ENCODE measurements around the gene IL25.
"Not testable (repeated sequence)": the region's sequence is repeated elsewhere in the genome, so short reads cannot be mapped to it uniquely, and the experiment has no call there.

The IL25 gene

DNA sequence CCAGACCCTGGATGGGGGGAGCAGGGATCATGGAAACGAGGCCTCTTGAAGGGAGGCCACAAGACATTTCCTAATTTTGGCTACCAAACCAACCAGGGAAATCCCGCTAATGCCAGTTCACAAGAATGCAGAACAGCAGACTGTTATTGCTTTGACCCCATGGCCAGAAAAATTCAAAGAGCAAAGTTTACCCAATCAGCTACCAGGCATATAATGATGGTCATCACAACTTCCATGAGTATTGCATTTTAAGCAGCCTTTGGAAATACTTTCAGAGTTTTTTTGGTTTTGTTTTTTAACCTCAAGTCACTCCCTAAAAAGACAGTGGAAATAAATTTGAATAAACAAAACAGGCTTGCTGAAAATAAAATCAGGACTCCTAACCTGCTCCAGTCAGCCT, at the start of gene IL25:
IL25 (plus strand) TSS at position 301 of the 400 bp plus-strand sequence.
- no peak for DNase-seq

DNA sequence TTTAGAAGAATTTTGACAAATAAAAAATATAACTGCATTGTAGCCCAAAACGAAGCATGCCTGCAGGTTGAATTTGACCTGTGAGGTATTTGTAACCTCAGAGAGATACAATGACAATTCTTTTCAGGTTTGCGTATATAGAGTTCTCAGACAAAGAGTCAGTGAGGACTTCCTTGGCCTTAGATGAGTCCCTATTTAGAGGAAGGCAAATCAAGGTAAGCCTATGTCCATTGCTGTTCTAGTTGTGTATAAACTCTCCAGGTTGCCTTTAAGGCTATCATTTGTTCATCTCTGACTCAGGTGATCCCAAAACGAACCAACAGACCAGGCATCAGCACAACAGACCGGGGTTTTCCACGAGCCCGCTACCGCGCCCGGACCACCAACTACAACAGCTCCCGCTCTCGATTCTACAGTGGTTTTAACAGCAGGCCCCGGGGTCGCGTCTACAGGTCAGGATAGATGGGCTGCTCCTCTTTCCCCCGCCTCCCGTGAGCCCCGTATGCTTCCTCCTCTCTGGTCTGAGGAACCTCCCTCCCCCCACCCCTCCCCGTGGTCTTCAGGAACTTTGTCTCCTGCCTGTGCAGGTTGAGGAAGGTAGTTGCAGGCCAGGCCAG, 48.7 kb upstream of the IL25 start:
- DNase-seq, result no peak

DNA sequence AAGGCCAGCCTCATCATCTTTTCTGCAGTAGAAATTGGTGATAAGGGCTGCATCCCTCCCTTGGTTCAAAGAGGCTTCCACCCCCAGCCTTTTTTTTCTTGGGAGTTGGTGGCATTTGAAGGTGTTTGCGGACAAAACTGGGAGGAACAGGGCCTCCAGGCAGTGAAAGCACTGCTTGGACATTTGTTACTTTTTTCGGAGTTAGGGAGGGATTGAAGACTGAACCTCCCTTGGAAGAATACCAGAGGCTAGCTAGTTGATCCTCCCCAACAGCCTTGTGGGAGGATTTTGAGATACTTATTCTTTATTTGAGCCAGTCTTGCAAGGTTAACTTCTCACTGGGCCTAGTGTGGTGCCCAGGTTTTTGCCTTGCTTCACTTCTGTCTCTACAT, 48.2 kb upstream of the IL25 start:
- DNase-seq, result no peak

DNA sequence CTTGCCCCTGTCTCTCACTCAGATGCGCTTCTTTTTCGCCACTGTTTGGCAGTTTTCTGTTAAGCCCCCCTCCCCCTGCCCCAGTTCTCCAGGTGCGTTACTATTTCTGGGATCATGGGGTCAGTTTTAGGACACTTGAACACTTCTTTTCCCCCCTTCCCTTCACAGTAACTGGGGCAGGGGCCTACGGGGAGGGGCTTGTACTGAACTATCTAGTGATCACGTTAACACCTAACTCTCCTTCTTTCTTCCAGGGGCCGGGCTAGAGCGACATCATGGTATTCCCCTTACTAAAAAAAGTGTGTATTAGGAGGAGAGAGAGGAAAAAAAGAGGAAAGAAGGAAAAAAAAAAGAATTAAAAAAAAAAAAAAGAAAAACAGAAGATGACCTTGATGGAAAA, 47.6 kb upstream of the IL25 start:
- no peak for DNase-seq

- not testable (repeated sequence) for DNase-seq
Observed at GRCh38 chr14:23325746-23326145, 46.9 kb upstream of the IL25 start.

DNA sequence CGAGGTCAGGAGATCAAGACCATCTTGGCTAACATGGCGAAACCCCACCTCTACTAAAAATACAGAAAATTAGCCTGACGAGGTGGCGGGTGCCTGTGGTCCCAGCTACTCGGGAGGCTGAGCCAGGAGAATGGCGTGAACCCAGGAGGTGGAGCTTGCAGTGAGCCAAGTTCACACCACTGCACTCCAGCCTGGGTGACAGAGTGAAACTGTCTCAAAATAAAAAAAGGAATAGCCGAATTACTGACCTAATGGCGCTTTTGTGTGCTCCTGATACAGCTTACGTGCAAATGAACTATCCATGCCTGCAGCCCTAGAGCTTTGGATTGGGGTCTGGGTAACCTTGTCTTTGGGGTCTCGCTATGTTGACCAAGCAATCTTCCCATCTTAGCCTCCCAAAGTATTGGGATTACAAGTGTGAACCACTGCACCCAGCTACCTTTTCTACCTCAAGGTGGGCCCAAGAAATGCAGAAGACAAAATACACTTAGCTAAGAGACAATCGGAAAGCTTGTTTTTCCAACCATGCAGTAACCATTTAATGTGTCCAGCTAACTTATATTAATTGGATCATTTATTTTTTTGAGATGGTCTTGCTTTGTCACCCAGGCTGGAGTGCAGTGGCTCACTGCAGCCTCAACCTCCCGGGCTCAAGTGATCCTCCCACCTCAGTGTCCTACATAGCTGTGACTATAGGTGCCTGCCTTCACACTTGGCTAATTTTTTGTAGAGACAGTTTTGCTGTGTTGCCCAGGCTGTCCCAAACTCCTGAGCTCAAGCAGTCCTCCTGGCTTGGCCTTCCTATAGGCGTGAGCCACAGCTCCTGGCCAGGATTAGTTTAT, 45.9 kb upstream of the IL25 start:
- no peak for DNase-seq

DNA sequence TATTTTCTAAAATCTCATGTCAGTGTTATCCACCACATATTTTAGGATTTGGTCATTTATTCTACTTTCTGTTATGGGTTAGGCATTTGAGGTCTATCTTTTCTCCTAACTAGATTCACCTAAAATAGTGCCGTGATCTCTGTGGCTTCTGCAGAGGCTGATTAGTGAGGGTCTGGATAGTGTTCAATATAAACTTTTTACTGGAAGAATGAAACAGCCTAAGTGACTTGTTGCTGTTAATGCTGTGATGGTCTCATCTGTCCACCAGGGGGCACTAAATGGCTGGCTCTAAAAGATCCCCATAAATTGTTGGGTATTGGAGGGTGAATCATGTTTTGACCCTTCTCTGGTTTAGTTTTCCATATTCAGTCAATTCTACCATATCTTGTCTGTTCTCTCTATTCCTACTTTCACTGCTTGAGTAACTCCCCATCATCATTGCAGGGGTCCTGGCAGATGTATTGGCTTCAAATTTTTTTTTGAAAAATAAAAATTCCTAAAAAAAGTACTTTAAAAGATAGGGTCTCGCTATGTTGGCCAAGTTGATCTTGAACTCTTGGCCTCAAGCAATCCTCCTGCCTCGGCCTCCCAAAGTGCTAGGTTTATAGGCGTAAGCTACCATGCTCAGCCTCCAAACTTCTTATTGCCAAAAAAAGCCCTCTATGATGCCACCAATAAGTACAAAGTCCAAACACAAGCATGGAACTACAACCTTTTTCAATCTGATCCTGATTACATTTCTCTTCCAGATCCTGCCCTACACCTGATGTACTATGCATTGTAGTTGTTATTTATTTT, 44.5 kb upstream of the IL25 start:
- DNase-seq, result peak in 1 of 2 donors; percentile 49

GRCh38 chr14:23335623-23336022, 37.0 kb upstream of the IL25 start:
- DNase-seq, result no peak

- no peak for DNase-seq
Observed at GRCh38 chr14:23339506-23340268, 32.9 kb upstream of the IL25 start.

DNA sequence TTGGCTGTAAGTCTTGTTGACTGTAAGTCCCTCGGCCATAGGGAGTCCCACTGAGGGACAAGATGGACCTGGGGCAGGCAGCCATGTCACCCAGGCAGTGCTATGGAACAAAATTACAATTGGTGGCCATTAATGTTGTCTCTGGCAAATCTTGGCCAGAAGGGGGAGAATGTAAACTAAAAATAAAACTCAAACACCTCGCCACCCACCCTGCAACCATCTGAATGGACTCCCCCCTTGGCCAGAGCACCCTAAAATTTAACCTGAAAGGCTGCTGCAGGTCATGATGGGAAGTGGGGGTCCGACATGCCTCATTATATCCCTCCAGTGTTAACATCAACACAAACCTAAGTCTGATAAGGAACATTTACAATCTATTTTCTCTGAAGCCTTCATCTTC, 28.1 kb upstream of the IL25 start:
- DNase-seq, result no peak

GRCh38 chr14:23345987-23346692, 26.5 kb upstream of the IL25 start:
- DNase-seq, result no peak

DNA sequence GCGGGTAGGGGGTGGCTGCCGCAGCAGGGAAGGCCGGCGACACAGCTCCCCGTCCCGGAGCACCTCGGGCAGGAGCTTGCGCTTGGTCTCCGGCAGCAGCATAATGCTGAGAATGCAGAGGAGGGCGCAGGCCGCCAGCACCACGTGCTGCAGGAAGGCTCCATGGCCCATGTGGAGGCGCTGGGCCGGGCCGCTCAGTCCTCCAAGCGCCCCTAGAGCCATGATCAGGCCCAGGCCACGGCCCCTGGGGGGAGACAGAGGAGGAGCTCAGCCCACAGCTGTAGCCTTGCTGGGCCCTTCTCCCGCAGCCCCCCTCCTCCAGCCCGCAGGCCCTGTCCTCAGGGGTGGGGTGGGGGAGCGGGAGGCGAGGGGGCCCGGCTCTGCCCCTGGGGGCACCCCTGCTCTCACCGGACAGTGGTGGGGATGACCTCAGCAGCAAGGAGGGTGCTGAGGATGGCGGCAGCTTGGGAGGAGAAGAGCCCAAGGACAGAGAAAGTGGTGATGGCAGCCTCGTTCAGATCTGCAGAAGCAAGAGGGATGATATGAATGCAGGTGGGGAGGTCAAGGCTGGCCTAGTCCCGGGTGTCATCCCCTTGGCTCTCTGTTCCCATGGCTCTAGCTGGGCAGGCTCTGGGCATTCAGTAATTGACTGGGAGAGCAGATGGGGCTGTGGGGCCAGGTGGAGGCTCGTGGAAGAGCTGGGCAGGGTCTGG, 25.8 kb upstream of the IL25 start:
- DNase-seq, result no peak

DNA sequence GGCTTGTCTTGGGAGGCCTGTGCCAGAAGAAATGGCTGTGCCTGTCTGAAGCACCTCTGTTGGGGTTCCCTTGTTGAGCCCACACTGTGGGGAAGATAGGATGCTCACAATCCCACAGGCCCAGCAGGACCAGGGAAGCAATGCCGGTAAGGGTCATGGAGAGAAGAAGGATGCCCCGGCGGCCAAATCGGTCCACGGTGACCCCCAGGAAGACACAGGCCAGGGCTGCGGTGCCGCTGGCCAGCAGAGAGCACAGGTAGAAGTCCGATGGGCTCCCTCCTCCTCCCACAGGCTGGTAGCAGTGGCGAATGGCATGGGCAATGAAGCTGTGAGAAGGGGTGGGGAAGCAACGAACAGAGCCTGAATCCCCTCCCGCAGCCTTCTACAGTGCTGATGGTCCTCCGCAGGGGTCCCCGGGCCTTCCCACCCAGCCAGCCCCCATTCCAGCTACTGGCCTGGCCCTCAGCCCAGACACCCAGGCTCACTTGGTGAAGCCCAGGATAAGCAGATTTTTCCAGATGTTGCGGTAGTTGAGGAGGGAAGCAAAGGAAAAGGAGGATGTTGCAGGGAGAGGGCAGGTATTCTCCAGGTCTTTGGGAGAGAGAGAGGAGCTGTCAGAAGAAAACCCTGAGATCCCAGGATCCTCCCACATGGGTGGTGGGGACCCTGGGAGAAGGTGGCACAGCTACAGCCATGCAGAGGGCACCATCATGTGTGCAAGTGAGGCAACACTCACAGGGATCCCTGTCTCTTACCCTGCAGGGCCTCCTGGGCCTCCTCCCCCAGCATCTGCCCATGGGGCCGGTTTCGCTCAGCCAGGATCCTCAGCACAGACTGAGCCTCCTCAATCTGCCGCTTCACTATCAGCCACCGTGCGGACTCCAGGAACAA, 25.0 kb upstream of the IL25 start:
- no peak for DNase-seq

GRCh38 chr14:23348297-23348655, 24.3 kb upstream of the IL25 start:
- DNase-seq, result no peak

- no peak for DNase-seq
Observed at GRCh38 chr14:23349156-23349845, 23.3 kb upstream of the IL25 start.

DNA sequence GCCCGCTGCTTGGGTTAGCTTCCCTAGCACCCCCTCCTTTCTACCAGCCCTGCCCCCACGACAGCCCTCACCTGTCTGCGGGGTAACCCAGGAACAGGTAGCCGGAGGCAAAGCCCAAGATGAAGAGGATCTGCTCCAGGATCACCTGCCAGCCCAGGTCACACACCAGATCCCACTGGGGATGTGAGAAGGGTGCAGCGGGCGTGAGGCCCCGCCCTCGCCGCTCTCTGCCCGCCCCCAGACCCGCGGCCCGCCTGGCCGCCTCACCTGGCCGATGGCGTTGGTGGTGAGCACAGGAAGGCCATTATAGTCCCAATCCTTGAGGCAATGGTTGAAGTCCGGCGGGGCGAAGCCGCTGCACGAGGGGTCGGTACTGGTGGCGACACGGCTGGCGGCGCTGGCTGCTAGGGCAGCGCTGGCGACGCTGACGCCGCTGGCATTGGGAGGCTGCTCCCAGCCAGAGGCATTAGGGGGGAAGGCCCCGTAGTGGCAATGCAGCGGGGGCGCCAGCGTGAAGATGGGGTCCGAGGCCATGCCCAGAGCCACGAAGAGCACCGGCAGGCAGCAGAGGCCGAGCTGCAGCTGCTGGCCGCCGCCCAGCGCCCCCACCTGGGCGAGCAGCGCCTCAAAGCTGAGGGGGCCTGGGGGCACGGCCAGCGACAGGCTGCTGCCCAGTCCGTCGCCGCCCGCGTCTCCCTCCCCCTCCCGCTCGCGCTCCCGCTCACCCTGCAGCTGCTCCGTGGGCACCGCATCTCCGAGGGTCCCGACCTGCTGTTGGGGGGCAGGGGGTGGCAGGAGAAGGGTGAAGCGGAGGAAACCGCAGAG, 20.7 kb upstream of the IL25 start:
- DNase-seq, result no peak

- no peak for DNase-seq
Observed at GRCh38 chr14:23352506-23353432, 19.8 kb upstream of the IL25 start, which contains the start of gene SLC22A17. Gene SLC22A17 (minus strand): TSS chr14:23352887.

GRCh38 chr14:23353433-23353780, 19.2 kb upstream of the IL25 start:
- no peak for DNase-seq

Measured in bone marrow (tissue), 2 donors.